NCI-H2171 (cell line): ENCODE data around the gene LMLN.
"Not testable (repeated sequence)": the region's sequence is repeated elsewhere in the genome, so short reads cannot be mapped to it uniquely, and the experiment has no call there.

ENCODE experiments used
- DNase-seq: peaks from one replicate; lab custom pipeline; 2025; lab: John Stamatoyannopoulos, UW

LMLN gene

GRCh38 chr3:197956626-197956988, 3.4 kb upstream of the LMLN start:
- DNase-seq, result no peak

GRCh38 chr3:197957790-197958133, 2.3 kb upstream of the LMLN start:
- no peak for DNase-seq

DNA sequence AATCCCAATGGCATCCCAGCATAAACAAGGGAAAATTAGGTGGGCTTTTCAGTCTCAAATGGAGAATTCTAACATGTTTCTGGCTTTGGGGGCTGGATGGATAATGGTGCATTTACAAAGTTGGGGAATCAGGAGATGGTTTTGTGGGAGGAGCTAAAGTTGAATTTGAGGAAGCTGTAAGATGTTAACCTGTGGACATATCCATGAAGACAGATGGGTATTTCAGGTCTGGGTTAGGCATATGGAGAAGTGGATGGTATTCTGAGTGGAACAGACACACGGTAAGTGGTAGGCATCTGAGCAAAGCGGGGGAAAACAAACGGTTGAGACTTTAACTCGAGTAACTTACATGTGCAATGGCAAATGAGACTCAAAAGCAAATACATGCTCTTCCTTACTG, 1.7 kb upstream of the LMLN start:
- no peak for DNase-seq

DNA sequence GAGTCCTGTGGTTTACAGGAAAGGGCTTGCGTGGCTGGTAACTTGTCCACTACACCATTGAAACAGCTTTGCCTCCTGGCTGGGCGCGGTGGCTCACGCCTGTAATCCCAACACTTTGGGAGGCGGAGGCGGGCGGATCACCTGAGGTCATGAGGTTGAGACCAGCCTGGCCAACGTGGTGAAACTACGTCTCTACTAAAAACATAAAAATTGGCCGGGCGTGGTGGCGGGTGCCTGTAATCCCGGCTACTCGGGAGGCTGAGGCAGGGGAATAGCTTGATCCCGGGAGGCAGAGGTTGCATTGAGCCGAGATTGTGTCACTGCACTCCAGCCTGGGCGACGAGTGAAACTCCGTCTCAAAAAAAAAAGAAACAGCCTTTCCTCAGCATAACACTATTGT, 1.2 kb upstream of the LMLN start:
- not testable (repeated sequence) for DNase-seq

DNA sequence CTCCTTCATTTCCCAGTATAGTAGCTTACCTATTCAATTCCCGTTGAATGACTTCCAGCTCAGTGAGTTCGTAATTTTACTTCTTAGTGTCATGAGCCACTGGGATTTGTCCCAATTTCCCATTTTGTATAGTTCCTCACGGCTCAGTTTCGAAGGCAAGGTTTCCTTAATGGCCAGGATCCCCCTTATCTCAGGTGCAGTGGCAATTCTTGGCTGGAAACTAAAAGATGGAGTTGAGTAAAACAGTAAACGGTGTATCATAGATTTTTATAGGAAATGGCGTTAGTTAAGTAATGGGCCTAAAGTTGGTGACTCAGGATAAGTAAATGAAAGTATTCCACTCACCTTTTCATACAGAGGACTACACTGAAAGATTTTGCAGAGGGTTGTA, 522 bp upstream of the LMLN start:
- no peak for DNase-seq

DNA sequence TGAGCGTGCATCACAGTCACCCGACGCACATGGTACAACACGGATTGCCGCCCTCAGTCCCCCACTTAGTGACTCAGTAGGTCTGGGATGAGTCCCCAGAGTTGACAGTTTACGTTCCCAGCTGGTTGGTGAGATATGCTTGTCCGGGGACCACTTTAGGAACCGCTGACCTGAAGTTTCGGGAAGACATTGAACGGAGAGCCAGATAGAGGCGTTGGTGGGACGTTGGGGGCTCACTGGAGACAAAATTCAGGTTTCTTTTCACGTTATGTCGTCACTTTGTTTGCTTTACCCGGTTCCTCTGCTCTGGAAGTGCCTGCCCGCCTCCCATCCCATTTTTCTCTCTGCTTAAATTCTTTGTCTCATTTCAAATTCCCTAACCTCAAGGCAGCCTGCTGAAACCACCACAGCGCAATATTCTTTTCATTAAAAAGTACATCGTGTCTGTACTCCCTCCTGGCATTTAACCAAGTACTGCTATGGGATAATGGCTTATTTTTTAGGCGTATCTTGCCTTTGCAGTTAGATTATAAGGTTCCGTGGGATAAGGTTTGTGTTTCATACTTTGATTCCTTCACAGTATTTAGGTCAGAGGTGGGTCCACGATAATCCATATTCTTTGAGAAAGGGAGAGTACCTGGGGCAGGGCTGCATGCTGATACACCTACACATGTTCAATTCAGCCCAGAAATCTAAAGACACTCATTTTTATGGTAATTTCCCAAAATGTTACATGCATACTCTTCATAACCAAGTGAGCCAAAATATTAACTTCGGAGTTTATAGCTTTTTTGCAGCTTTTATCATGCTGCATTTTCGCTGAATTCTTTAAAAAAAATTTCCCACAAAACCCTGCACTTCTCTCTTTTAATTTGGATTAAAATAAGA, 921 bp downstream of the LMLN start:
- DNase-seq, result no peak

GRCh38 chr3:197961582-197961945, 1.5 kb downstream of the LMLN start:
- DNase-seq, result no peak

DNA sequence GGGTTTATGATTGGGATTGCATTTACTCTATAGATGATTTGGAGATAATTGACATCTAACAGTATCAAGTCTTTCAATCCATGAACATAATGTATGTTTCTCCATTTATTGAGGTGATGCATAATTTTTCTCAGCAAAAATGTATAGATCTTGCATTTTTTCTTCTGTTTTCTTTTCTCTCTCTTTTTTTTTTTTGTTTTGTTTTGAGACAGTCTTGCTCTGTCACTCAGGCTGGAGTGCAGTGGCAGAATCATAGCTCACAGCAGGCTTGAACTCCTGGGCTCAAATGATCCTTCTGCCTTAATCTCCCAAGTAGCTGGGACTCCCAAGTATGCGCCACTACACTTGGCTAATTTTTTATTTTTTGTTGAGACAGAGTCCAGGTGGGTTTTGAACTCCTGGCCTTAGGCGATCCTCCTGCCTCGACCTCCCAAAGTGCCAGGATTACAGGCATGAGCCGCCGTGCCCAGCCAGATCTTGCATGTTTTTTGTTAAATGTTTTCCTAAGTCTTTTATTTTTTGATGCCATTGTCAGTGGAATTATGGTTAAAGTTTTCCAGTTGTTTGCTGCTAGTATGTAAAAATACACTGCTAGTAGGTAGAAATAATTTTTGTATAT, 3.1 kb downstream of the LMLN start:
- no peak for DNase-seq

DNA sequence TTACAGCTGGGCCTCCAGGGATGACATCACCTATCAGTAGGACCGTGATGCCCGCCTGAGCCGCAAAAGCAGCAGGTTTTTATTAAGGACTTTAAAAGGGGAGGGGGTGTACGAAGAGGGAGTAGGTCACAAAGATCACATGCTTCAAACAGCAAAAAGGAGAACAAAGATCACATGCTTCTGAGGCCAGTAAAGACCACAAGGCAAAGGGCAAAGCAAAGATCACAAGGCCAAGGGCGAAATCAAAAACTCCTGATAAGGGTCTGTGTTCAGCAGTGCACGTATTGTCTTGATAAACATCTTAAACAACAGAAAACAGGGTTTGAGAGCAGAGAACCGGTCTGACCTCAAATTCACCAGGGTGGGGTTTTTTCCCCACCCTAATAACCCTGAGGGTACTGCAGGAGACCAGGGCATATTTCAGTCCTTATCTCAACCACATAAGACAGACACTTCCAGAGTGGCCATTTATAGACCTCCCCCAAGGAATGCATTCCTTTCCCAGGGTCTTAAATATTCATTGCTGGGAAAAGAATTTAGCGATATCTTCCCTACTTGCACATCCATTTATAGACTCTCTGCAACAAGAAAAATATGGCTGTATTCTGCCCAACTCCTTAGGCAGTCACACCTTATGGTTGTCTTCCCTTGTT, 7.4 kb downstream of the LMLN start:
- not testable (repeated sequence) for DNase-seq

GRCh38 chr3:197970588-197970987, 10.6 kb downstream of the LMLN start:
- DNase-seq, result no peak

DNA sequence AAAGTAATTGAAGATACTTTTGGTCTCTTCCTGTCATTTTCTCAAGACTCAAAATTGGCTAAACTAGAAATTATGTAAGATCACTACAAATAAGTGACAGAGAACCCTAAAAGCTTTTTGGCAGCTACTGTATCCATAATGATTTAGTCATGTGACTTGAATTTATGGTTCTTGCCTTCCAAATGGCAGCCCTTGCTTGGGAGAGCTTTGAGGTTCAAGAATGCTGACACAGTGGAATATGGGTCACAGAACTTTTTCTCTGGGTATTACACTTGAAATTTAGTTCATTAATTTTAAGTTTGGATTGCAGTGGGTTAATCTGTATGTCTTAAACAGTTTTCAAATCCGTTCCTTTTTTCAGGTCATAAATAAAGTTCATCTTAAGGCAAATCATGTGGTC, 14.0 kb downstream of the LMLN start:
- DNase-seq, result no peak

DNA sequence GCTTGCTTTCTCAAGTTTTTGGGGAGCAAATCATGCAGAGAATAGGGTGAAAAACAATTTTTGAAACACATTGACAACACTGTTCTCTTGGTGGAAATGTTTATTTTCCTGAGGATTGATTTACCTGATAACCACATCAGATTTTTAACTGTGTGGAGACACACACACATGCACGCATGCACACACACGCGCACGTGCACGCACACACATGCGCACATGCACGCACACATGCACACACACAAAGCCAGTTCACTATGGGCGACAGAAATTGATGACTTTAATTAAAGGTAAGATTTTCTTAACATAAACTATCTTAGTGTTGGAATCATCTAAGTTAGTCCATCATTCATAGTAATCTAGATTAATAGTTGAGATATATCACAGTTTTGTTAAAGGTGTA, 15.3 kb downstream of the LMLN start:
- no peak for DNase-seq

GRCh38 chr3:197983076-197983475, 23.1 kb downstream of the LMLN start:
- DNase-seq, result no peak

GRCh38 chr3:197989651-197990050, 29.6 kb downstream of the LMLN start:
- DNase-seq, result no peak

DNA sequence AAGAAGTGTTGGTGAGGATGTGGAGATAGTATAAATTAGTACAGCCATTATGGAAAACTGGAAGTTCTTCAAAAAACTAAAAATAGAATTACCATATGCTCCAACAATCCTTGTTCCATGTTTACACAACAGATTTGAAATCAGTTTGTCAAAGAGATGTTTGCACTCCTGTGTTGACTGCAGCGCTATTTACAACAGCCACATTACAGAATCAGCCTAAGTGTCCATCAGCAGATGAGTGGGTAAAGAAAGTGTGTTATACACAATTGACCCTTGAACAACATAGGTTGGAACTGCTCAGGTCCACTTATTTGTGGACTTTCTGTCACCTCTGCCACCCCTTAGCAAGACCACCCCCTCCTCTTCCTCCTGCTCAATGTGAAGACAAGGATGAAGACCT, 34.7 kb downstream of the LMLN start:
- no peak for DNase-seq

GRCh38 chr3:197996855-197997254, 36.8 kb downstream of the LMLN start:
- DNase-seq, result no peak

DNA sequence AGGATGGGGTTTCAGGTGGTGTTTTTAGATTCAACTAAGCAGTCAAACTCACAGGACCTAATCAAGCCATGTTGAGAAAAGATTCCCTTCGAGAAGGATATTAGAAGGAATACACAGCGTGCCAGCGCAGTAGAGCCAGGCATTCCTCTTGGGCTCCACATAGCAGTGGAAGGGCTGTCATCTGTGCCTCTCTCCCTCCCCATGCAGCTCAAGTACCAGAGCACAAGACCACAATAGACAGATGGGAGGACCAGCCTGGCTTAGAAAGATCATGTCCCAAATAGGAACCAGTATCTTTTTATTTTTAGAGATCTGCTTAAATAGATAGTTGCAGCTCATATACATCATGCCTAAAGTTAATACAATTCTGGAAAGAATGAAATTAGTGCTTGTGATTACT, 37.9 kb downstream of the LMLN start:
- DNase-seq, result no peak

DNA sequence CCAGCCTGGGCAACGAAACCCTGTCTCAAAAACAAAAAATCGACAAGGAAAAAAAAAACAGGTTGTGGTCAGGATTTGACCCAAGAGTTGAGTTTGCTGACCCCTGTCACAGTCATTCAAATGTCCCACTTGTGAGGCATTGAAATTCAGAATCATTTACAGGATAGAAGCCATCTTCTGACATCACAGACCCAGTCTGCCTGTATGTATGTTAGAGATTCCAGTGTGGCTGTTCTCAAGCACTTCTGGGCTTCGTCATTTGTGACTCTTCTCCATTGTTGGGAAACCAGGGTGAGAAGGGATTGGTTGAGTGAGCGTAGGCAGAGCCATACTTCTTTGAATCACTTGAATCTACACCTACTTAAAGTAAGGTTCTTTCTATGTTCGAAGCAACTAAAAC, 57.1 kb downstream of the LMLN start:
- DNase-seq, result no peak

GRCh38 chr3:198018416-198018815, 58.4 kb downstream of the LMLN start:
- no peak for DNase-seq

GRCh38 chr3:198019115-198019514, 59.1 kb downstream of the LMLN start:
- no peak for DNase-seq

GRCh38 chr3:198021320-198021719, 61.3 kb downstream of the LMLN start:
- no peak for DNase-seq

GRCh38 chr3:198022604-198023003, 62.6 kb downstream of the LMLN start:
- DNase-seq, result no peak

DNA sequence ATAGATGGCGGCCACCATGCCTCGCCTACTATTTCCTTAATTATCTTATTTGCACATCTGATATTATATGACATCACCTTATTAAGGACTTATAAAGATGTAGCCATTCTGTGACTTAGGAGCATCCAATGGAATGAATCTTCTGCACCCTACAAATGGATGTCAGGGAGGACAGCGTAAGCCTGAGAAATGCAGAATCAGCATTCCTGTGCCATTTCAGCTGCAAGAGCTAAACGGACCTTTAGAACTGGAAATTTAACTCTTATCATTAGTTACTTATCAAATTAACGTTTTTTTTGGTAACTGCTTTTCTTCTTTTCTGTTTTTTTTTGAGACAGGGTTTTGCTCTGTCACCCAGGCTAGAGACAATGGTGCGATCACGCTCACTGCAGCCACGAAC, 65.6 kb downstream of the LMLN start:
- no peak for DNase-seq

DNA sequence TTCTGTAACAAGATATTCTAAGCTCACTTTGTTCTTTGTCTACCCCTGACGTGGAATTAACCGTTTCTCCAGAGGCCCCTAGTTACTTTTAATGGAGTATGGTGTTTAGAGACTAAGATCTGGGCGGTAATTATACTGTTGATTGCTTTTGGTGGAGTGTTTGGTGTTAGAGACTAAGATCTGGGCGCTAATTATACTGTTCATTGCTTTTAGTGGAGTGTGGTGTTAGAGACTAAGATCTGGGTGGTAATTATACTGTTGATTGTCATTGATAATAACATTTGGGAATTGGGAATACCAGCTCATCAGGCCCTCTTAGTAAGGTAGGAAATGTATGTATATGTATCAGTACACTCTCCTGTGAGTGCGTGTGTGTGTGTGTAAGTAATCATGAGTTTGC, 66.6 kb downstream of the LMLN start:
- DNase-seq, result no peak
